Measurements from ENCODE around the gene SYNE2.
"Not testable (repeated sequence)": the region's sequence is repeated elsewhere in the genome, so short reads cannot be mapped to it uniquely, and the experiment has no call there.

Gene SYNE2

GRCh38 chr14:63852817-63853731, at the start of gene SYNE2:
TSS of gene SYNE2 (plus strand) at chr14:63853004. CDS start at chr14:63909149, 56,145 bp downstream.
- DNase-seq: peak; percentile 76

- DNase-seq: not testable (repeated sequence)
These were observed 49.5 kb upstream of the SYNE2 start for GRCh38 chr14:63803221-63803791.

- not testable (repeated sequence) for DNase-seq
These were observed 46.7 kb upstream of the SYNE2 start for GRCh38 chr14:63806064-63806463.

- not testable (repeated sequence) for DNase-seq
These were observed 41.1 kb upstream of the SYNE2 start for GRCh38 chr14:63811692-63812091.

GRCh38 chr14:63833728-63834127, 19.1 kb upstream of the SYNE2 start:
- DNase-seq: no peak

- peak; percentile 28 for DNase-seq
These were observed 11.8 kb upstream of the SYNE2 start for GRCh38 chr14:63840981-63841380.

- DNase-seq: no peak
These were observed 9.0 kb upstream of the SYNE2 start for GRCh38 chr14:63843796-63844195.

- no peak for DNase-seq
These were observed 3.9 kb upstream of the SYNE2 start for GRCh38 chr14:63848890-63849289.

GRCh38 chr14:63852271-63852816, 460 bp upstream of the SYNE2 start:
- DNase-seq: no peak

GRCh38 chr14:63853831-63854293, 1.1 kb downstream of the SYNE2 start:
- peak; percentile 21 for DNase-seq

- no peak for DNase-seq
These were observed 1.5 kb downstream of the SYNE2 start for GRCh38 chr14:63854330-63854729.

- no peak for DNase-seq
These were observed 2.5 kb downstream of the SYNE2 start for GRCh38 chr14:63855281-63855680.

GRCh38 chr14:63857466-63858030, 4.7 kb downstream of the SYNE2 start:
- DNase-seq: no peak

GRCh38 chr14:63860146-63860545, 7.3 kb downstream of the SYNE2 start:
- DNase-seq: no peak

GRCh38 chr14:63862163-63862562, 9.4 kb downstream of the SYNE2 start:
- DNase-seq: no peak

GRCh38 chr14:63863004-63863403, 10.2 kb downstream of the SYNE2 start:
- no peak for DNase-seq

GRCh38 chr14:63864775-63865174, 12.0 kb downstream of the SYNE2 start:
- DNase-seq: not testable (repeated sequence)

GRCh38 chr14:63867933-63868921, 15.4 kb downstream of the SYNE2 start:
- DNase-seq: no peak

- DNase-seq: not testable (repeated sequence)
These were observed 17.3 kb downstream of the SYNE2 start for GRCh38 chr14:63869940-63870752.

- DNase-seq: not testable (repeated sequence)
These were observed 17.9 kb downstream of the SYNE2 start for GRCh38 chr14:63870753-63871037.

GRCh38 chr14:63874223-63874622, 21.4 kb downstream of the SYNE2 start:
- DNase-seq: no peak
